GM21447 (cell line): ENCODE results near the gene SRRM4.

Experiments used
- ATAC-seq: cut with Tn5 transposase; IDR thresholded peaks from one replicate; pipeline ENCODE4 v1.9.1; 2021; ENCODE audit not compliant: unreplicated experiment

Gene SRRM4

DNA sequence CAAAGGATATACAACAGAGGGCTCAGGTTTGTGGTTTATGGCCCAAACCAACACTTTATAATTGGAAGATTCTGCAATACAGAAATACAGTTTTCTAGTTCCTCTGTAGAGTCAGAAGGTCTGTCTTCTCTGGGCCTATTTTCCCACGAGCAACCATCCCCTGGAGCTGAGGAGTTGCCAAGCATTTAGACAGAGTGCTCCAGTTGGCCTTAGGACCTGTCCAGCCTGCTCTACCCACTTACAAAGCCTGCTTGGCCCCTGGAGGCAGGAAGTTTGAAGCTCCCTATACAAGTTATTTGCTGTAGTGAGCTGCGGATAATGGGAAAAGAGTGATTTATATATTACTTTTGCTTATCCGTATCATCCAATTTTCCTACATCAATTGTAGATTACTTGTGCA, 136.6 kb downstream of the SRRM4 start:
- no peak for ATAC-seq

- no peak for ATAC-seq
Measured at GRCh38 chr12:119118625-119119024, 137.3 kb downstream of the SRRM4 start.

GRCh38 chr12:119122047-119122446, 140.7 kb downstream of the SRRM4 start:
- no peak for ATAC-seq

GRCh38 chr12:119122751-119123150, 141.4 kb downstream of the SRRM4 start:
- no peak for ATAC-seq

- no peak for ATAC-seq
Measured at GRCh38 chr12:119128527-119128926, 147.2 kb downstream of the SRRM4 start.

- ATAC-seq, result no peak
Measured at GRCh38 chr12:119129827-119130434, 148.6 kb downstream of the SRRM4 start.

GRCh38 chr12:119130523-119130922, 149.2 kb downstream of the SRRM4 start:
- ATAC-seq, result no peak

DNA sequence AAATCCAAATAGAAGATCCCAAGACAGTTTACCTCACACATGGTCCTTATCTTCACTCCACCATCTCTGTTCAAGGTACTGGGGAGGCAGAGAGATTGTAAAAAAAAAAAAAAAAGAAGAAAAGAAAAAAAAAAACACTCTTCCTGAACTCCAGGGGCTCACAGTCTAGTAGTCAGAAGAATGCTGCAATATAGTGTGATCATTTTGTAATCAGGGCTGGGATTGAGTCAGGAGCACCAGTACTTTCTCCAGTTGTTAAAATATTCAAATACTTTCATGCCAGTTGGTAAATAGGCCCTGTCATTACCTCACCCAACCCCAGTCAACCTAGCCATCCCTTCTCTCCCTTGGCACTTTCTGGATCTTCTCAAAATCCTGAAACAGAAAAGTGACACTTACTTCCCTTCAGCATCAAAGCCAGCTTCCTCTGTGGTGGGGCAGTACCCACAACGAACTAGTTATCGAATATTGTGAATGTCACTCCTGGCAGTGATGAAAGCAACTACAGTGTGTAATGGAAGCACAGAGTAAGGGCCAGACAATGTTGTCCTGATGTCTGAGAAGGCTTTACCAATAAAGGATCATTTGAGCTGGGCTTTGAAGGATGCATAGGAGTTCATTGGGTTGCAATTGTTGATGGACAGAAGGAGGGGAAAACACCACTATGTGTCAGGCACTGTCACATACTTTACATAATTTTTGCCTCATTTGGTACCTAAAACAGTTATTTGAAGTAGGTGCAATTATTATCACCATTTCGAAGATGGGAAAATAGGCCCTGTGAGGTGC, 153.1 kb downstream of the SRRM4 start:
- ATAC-seq, result no peak

- no peak for ATAC-seq
Measured at GRCh38 chr12:119136811-119137410, 155.6 kb downstream of the SRRM4 start.

- ATAC-seq, result no peak
Measured at GRCh38 chr12:119139448-119139847, 158.1 kb downstream of the SRRM4 start.

DNA sequence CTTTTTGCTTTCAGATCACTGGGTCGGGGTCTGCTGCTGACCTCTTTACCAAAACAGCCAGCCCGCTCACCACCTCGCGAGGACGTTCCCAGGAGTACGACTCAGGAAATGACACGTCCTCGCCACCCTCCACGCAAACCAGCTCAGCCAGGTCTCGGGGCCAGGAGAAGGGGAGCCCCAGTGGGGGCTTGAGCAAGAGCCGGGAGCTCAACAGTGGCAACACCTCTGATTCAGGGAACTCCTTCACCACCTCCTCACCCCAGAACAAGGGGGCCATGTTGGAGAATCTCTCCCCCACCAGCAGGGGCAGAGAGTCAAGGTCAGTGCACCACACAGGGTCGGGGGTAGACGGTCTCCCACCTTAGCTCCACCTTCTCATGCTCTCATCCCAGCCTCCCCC, 164.0 kb downstream of the SRRM4 start:
- ATAC-seq, result no peak

- ATAC-seq, result no peak
Measured at GRCh38 chr12:119147847-119148448, 166.6 kb downstream of the SRRM4 start.

GRCh38 chr12:119149270-119149669, 167.9 kb downstream of the SRRM4 start:
- no peak for ATAC-seq

GRCh38 chr12:119151445-119152026, 170.2 kb downstream of the SRRM4 start:
- ATAC-seq, result no peak

GRCh38 chr12:119153477-119154434, 172.4 kb downstream of the SRRM4 start:
- ATAC-seq, result no peak

GRCh38 chr12:119154435-119154818, 173.1 kb downstream of the SRRM4 start:
- ATAC-seq, result no peak

DNA sequence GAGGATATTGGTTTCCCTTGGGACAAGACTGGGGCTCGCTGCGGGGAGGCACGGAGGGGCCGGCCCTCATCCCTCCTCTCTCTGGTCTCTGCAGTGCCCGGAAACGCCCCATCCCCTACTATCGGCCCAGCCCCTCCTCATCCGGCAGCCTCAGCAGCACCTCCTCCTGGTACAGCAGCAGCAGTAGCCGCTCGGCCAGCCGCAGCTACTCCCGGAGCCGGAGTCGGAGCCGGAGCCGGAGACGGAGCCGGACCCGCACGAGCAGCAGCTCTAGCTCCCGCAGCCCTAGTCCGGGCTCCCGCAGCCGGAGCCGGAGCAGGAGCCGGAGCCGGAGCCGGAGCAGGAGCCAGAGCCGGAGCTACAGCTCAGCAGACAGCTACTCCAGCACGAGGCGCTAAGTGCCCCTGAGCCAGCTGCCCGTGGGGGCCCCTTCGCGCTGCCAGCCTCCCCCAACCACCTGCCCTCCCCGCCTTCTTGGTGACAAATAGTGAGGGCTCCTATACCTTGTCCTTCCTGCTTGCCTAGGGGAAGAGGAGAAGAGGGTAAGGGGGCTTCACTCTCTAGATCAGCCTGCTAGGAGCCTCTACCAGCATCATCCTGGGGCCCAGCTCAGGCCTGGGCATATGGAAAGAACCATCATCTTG, 175.2 kb downstream of the SRRM4 start:
- no peak for ATAC-seq

GRCh38 chr12:119157528-119157927, 176.2 kb downstream of the SRRM4 start:
- no peak for ATAC-seq

DNA sequence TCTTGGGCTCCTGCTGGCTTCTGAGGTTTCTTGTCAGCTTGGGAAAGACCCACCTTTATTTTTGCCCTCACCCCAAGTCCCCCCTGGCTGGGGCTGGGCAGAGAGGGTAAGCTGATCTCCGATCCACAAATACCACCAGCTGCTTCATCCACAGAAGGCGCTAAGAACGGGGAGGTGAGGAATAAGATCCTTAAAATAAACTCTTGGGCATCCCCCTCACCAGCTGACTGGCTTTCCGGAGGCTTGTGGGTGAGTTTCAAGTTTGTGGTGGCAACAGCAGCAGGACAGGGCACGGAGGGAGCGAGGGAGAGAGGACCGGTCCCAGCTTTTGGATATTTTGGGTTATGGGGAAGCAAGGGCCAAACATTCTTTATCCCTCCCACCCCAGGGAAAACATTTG, 176.6 kb downstream of the SRRM4 start:
- ATAC-seq, result no peak

DNA sequence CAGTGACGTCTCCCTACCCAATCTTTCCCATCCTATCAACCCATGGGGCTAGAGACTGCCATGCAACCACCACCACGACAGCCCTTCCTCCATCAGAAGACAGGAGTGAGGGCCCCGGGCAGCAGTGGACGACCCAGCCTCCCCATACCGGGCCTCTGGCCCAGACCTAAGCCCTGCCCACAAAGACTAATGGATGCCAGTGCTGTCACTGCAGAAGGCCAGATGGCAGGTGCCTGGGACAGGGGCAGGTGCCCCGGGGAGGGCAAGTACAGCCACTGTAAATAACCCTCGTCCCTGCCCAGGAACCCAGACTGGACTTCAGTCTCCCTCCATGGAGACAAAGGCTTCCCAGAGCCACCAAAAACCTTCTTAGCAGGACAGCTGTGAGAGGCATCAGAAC, 177.1 kb downstream of the SRRM4 start:
- no peak for ATAC-seq
